ENCODE data around the gene RORC. TPM values are rescaled to one million over a fixed set of nuclear protein-coding genes. Genes with fewer than 3 reads are reported as not detected.

The RORC gene
- total RNA-seq, 2 donors from 2014 or later: not detected

- WGBS, 2 experiments (ENCODE audit: insufficient coverage in 1 of 2, insufficient read length in 1 of 2): 88 to 94% methylated on average over 6 to 12 of the region's 12 CpGs
- no peaks in the 10 kb centered on the region for H3K27me3 ChIP-seq (ENCODE audit: control insufficient read depth, insufficient read depth, low read length, poor library complexity, severe bottlenecking)
- H3K9me3 Mint-ChIP-seq: no peaks in the 10 kb centered on the region
- peaks cover 16% of the 10 kb centered on the region for H3K4me1 Mint-ChIP-seq
- no peak within 1 kb of the TSS for H3K4me3 ChIP-seq (ENCODE audit: low read length)
- no peak within 1 kb of the TSS for H3K9ac ChIP-seq (ENCODE audit: extremely low read depth, low read length, poor library complexity, severe bottlenecking)
- peak; percentile 39 for DNase-seq
- no peak within 1 kb of the TSS for H3K27ac Mint-ChIP-seq
- TF ChIP-seq CTCF (conservative IDR thresholded peaks at IDR 0.05): no peak
- no peak within 1 kb of the TSS for H3K4me3 Mint-ChIP-seq
- no peaks in the 10 kb centered on the region for H3K36me3 ChIP-seq (ENCODE audit: control insufficient read depth, insufficient read depth, low read length)
- H3K27ac ChIP-seq (ENCODE audit: low read depth, low read length): no peak within 1 kb of the TSS
- H3K36me3 Mint-ChIP-seq (ENCODE audit: low read depth): no peaks in the 10 kb centered on the region
- H3K27me3 Mint-ChIP-seq (ENCODE audit: insufficient read depth): peaks cover 10% of the 10 kb centered on the region
- no peaks in the 10 kb centered on the region for H3K9me3 ChIP-seq (ENCODE audit: control insufficient read depth, low read length)
- no peaks in the 10 kb centered on the region for H3K4me1 ChIP-seq (ENCODE audit: control insufficient read depth, insufficient read depth, low read length)
Measured at GRCh38 chr1:151805066-151805820, 26.4 kb downstream of the RORC start, which contains the start of gene LINGO4. LINGO4 (minus strand) TSS chr1:151805419; CDS start chr1:151802704, 2,715 bp downstream.

DNA sequence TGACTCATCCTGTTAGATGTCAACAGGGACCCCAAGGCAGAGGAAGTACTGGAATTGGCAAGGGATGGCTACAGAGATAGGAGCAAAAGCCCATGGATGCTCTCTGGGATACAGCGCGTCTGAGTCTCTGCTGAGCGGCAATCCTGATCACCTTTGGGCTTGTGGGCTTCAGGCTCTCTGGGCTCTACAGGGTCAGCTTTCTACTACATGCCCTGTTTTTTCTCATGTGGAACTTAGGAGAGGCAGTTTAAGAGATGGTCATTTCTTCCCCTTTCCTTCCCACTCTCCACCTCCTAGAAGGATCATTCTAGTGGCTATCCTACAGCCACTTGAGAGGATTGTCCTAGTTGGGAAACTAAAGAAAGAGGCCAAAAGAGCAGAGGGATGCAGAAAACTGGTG lies 27.7 kb downstream of the RORC start:
- no peaks in the 10 kb centered on the region for H3K36me3 ChIP-seq (ENCODE audit: control insufficient read depth, insufficient read depth, low read length)
- H3K4me1 ChIP-seq (ENCODE audit: control insufficient read depth, insufficient read depth, low read length): no peaks in the 10 kb centered on the region
- H3K27me3 ChIP-seq (ENCODE audit: control insufficient read depth, insufficient read depth, low read length, poor library complexity, severe bottlenecking): no peaks in the 10 kb centered on the region
- Mint-ChIP-seq H3K9me3 (no peaks in the 10 kb centered on the region), H3K36me3 (ENCODE audit: low read depth) (no peaks in the 10 kb centered on the region), H3K27me3 (ENCODE audit: insufficient read depth) (peaks cover 10% of the 10 kb centered on the region), H3K4me3 (no peak overlapping the region), H3K4me1 (peaks cover 6% of the 10 kb centered on the region), H3K27ac (no peak overlapping the region)
- H3K9ac ChIP-seq (ENCODE audit: extremely low read depth, low read length, poor library complexity, severe bottlenecking): no peak overlapping the region
- peak; percentile 26 for DNase-seq
- H3K9me3 ChIP-seq (ENCODE audit: control insufficient read depth, low read length): no peaks in the 10 kb centered on the region
- H3K27ac ChIP-seq (ENCODE audit: low read depth, low read length): no peak overlapping the region
- 91% methylated on average over 3 of the region's 3 CpGs; no CpG with 5 or more reads in 1 of the 2 experiments for WGBS, 2 experiments (ENCODE audit: insufficient coverage in 1 of 2, insufficient read length in 1 of 2)
- H3K4me3 ChIP-seq (ENCODE audit: low read length): no peak overlapping the region
- TF ChIP-seq CTCF (conservative IDR thresholded peaks at IDR 0.05): no peak

DNA sequence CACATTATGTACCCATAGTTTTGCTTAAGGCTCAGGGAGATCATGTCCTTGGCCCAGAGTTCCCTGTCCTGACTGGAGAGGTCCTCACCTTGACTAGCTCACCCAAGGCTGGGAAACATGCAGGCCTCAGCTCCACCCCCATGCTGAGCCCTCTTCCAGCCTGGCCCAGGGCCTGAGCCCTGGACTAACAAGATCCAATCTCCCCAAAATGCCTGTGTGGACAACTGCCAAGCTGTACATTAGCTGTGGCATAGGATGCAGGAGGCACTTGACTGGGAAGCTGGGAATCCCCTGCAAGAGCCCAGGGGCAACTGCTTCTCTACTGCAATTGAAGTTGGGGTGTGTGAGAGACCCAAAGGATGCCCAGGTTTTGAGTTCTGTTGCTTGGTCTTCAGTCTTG lies 28.4 kb downstream of the RORC start:
- Histone ChIP-seq H3K9ac (ENCODE audit: extremely low read depth, low read length, poor library complexity, severe bottlenecking) (no peak overlapping the region), H3K27ac (ENCODE audit: low read depth, low read length) (no peak overlapping the region), H3K36me3 (ENCODE audit: control insufficient read depth, insufficient read depth, low read length) (no peaks in the 10 kb centered on the region), H3K4me3 (ENCODE audit: low read length) (no peak overlapping the region), H3K27me3 (ENCODE audit: control insufficient read depth, insufficient read depth, low read length, poor library complexity, severe bottlenecking) (no peaks in the 10 kb centered on the region), H3K4me1 (ENCODE audit: control insufficient read depth, insufficient read depth, low read length) (no peaks in the 10 kb centered on the region), H3K9me3 (ENCODE audit: control insufficient read depth, low read length) (no peaks in the 10 kb centered on the region)
- DNase-seq: peak; percentile 24
- H3K27ac Mint-ChIP-seq: no peak overlapping the region
- no peaks in the 10 kb centered on the region for H3K9me3 Mint-ChIP-seq
- TF ChIP-seq CTCF (conservative IDR thresholded peaks at IDR 0.05): no peak
- no peak overlapping the region for H3K4me3 Mint-ChIP-seq
- H3K4me1 Mint-ChIP-seq: peaks cover 3% of the 10 kb centered on the region
- H3K27me3 Mint-ChIP-seq (ENCODE audit: insufficient read depth): peaks cover 10% of the 10 kb centered on the region
- no peaks in the 10 kb centered on the region for H3K36me3 Mint-ChIP-seq (ENCODE audit: low read depth)

Data from endodermal cell (in vitro differentiated cells).